HG03135 (cell line): ENCODE data around the gene ADGRB2.

Source experiments
- ATAC-seq: cut with Tn5 transposase; IDR thresholded peaks from one replicate; pipeline ENCODE4 v1.9.1; 2021; ENCODE audit warnings: mild to moderate bottlenecking, moderate library complexity; ENCODE audit not compliant: unreplicated experiment

Gene ADGRB2

DNA sequence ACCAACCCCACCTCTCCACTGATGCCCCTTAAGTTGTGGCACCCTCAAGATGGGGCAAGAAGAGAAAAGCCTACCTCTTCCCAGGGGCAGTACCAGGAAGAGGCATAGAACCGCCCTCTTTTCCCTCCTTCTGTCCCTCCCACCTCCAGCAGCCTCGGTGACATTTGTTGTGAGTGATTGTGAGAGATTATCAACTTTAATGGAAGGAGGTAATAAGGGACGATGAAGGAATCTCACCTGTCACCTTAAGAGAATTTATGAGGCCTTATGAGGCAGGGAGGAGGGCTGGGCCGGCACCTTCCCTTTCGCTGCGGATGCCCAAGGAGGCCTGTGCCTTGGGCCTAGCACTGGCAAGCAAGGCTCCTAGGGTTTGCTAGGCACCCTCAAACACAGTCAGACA lies 1.4 kb upstream of the ADGRB2 start:
- no peak for ATAC-seq

DNA sequence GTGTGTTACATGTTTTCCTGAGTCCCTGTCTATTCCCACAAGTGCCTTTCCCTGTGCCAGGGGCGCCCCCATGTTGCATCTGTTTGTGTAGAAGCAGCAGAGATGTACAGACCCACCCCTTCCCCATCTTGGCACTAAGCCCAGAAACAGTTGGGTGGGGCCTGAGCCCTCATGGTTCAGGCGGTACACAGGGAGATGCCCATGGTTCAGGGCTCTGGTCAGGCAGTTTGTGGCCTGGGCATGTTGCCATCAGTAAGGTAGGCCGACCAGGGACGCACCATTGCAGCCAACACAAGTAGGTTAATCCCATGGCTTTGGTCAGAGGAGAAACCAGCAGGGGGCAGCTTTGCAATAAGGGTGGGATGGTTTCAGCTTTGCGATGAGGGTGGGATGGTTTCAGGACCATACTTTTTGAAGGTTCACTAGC lies 914 bp upstream of the ADGRB2 start:
- no peak for ATAC-seq

- ATAC-seq: no peak
Observed at GRCh38 chr1:31763671-31764311, 349 bp downstream of the ADGRB2 start.

DNA sequence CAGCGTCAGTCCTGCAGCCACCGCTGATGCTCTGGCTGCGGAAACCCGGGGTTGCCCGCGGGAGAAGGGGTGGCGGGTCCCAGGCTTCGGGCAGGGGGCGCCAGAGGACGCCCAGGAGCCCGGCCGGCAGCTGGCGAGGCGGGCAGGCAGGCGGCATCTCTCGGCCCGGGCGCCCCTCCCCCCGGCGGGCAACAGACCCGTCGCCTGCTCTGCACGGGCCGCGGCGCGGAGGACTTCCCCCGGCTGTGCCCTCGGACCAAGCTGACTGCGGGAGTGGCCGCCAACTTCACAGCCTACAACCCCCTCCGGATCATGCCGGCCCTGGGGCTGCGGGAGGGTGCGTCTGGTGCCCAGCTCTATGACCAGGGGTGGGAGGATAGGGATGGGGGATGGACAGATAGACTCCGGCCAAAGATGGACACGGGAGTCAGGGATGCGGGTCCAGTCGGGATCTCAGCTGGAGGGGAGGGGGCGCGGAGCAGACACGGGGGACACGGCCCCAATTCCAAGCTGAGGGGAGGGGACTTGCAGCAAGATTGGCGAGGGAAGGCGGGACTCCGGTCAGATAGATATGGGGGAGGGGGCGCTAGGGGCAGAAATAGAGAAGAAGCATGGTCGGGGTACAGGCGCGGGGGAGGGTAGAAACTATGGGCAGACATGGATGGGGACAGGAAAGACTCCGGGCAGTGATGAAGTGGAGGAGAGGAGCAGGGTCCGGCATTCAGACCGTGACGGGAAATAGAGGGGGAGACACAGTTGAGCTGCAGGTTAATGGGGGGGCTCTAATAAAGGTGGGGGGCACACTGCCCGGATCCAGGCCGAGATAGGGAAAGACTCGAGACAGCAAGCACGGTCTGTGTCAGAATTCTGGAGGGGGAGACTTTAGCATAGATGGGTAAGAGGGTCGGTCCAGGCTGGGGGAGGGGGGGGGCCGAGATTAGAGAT lies 1.1 kb downstream of the ADGRB2 start:
- no peak for ATAC-seq

GRCh38 chr1:31762323-31762722 lies 1.8 kb downstream of the ADGRB2 start:
- ATAC-seq: no peak

- ATAC-seq: no peak
Observed at GRCh38 chr1:31761883-31762282, 2.3 kb downstream of the ADGRB2 start.

DNA sequence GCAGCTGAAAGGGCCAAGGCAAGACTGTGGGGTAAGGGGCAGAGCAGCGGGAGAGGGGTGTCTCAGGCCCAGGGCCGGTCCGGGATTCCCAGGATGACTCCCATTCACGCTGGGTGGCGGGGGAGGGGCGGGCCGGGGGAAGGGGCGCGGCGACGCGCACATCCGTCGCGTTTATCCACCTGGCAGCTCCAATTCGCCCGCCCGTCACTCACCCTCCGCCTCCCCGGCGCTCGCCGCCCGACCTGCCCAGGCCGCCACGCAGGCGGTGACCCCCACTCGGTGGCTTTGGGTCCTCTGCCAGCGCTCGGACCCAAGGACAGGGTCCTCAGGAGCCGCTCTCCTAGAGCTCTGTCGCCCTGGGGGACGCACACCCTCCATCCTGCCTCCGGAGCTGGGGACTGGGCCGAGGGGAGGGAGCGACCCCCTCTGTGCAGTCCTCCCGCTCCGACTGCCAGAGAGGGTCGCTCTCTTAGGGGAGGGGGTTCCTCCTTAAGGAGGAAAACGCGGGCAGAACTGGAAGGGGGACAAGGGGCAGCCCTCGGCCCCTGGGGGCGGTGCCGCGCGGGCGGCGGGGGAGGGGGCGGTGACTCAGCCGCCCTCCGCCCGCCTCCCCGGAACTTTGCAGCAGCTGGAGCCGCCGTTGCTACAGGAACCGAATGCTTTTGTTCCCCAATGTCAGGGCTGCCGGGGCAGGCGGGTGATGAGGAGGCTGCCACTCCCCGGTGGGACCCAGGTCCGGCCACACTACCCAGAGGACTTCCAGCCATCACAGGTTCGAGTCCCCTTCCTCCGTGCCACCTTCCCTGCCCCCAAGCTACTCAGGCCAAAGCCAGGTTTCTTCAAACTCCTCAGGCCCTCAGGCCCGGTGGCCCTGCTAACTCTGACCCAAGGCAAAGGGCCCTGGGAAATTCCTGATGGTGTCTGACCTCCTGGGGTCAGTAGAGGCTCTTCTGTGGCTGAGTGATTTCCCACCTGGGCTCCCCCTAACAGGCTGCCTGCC lies 3.4 kb downstream of the ADGRB2 start:
- no peak for ATAC-seq

DNA sequence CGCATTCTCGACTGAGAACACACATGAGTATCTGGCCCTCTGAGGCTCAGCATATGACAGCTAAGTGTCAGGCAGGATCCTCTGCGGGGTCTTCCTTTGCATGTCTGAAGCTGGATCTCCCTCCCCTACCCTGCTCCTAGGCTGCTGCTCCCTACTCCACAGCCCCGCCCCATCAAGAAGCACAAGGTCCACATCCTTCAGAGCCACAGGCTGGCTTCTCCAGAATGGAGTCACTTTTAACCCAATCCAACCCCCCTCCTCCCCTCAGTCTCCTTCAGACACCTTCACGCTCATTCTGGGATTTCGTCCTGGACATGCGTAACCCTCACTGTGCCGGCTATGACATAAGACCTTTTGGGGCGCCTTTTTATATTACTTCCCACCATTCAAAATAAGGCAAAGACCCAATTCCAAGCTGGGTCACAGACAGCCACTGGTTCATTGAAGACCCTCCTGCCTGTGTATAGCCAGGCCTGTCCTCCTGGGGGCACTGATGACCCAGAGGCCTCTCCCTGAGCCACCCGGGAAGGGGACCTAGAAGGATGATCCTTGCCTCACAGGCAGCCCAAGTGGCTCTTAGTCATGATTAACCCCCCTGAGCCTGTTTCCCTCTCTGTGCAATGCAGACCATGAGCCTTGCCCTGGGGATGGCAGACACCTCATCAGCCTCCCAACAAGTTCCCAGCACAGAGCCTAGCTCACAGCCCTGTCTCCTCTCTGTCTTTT lies 4.7 kb downstream of the ADGRB2 start:
- no peak for ATAC-seq

- ATAC-seq: no peak
Observed at GRCh38 chr1:31758823-31759222, 5.3 kb downstream of the ADGRB2 start.

DNA sequence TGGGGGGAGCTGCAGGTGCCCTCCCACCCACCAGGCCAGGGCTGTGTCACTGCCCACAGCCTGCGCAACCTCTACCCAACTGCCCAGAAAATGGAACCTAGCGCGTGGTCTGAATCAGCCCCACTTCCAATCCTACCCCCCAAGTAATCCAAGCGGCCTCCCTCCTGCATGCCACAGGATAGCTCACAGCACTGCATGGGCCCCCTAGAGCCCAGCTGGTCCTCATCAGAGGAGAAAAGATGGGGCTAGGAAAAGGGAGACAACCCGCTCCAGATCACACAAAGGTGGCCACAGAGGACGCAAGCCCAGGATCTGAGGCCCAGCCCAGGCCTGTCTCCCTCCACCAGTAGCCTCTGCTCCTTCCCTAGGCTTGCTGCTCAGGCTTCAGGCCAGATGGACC lies 6.2 kb downstream of the ADGRB2 start:
- ATAC-seq: no peak

GRCh38 chr1:31757204-31757679 lies 6.9 kb downstream of the ADGRB2 start:
- no peak for ATAC-seq

GRCh38 chr1:31756578-31756977 lies 7.6 kb downstream of the ADGRB2 start:
- no peak for ATAC-seq

GRCh38 chr1:31755850-31756492 lies 8.2 kb downstream of the ADGRB2 start:
- ATAC-seq: no peak

DNA sequence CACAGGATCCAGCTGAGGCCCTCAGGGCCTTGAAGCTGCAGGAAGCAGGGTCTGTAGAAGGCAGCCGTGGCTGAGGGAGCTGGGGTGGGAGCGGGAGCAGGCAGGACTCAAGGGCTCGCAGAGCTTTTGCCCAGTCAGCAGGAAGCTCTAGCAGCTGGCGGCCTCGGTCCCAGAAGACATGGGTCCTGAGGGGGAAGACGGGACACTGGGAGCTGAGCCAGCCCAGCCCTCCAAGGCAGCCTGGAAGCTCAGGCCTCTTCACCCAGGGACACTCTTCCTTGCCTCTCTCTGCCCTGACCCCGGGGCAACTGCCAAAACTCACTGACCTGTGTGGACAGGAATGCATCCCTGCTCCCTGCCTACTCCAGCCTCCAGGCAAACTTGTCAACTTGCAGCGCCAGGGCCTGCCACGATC lies 8.9 kb downstream of the ADGRB2 start:
- ATAC-seq: no peak

- no peak for ATAC-seq
Observed at GRCh38 chr1:31754397-31754796, 9.7 kb downstream of the ADGRB2 start.

DNA sequence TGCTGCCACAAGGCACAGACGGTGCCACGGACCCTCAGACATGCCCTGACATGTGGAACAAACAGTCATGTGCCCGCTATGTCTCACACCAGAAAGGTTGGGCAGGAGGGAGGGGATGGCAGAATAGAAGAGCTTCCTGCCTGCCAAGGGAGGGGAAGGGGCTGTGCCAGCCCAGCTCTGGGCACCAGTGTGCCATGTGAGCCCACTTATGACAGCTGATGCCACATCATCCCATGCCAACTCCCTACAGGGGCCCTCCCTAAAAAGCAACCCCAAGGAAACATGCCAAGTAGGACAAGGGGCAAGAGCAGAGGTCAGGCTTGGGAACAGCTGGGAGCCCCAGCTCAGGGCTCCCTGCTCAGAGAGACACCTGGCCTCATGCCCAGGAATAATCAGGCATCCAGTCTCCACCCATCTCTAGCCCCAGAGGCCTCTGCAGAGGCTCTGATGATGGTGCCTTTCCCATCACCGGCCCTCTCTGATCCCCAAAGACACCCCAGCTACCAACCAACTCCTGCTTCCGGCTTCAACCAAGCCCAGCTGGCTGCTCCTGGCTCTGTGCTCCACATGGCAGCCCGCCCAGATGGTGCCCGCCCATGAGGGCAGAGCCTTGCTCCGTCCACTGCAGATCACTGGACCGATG lies 10.3 kb downstream of the ADGRB2 start:
- ATAC-seq: no peak

- no peak for ATAC-seq
Observed at GRCh38 chr1:31752952-31753475, 11.1 kb downstream of the ADGRB2 start.

DNA sequence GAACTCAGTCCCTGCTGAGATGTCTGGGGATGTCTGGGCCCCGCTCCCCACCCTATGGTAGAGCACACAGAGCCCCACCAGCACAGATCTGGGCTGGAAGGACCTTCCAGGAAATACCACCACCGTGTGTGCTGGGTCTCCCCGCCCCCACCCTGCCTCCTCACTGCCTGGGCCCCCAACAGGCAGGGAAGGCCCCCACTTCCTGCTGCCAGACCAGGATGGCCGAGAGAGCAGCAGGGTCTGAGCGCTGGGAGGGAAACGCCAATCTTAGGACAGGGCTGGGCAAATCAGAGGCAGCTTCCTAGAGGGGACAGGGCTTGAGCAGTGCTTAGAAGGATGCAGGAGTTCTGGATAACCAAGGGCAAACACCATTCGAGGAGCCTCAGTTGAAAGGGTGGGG lies 11.9 kb downstream of the ADGRB2 start:
- no peak for ATAC-seq

- no peak for ATAC-seq
Observed at GRCh38 chr1:31751822-31752241, 12.3 kb downstream of the ADGRB2 start.
